GM12878 (cell line): ENCODE measurements around the gene TRMO. TPM values are rescaled to one million over a fixed set of nuclear protein-coding genes. Genes with fewer than 3 reads are reported as not detected.
A peak's percentile ranks its signal among the peaks of the same experiment; 100 is the strongest.
"Not testable (repeated sequence)": the region's sequence is repeated elsewhere in the genome, so short reads cannot be mapped to it uniquely, and the experiment has no call there.

Source experiments
- ATAC-seq: fragments of 200-7000 bp; cut with Tn5 transposase; 3 replicates; pipeline ENCODE4 v1.9.1; 2020; ENCODE audit warnings: mild to moderate bottlenecking, moderate library complexity
- BruUV-seq: library from RNA; stranded (reverse); fragments of 400-500 nt; replicated peaks from 2 replicates; lab custom pipeline; 2021; lab: Mats Ljungman, UMichigan
- CTCF ChIA-PET: fragments of 300-600 bp; sonication (Branson Sonifier 250); formaldehyde crosslinking; extraction: SDS; loops from one replicate; lab custom pipeline; 2021; ENCODE audit warnings: inconsistent platforms; lab: Yijun Ruan, JAX
- POLR2A ChIA-PET: fragments of 350-600 bp; formaldehyde crosslinking; extraction: SDS; loops from one replicate; lab custom pipeline; 2021; ENCODE audit warnings: inconsistent platforms; lab: Charles Lee
- RAD21 ChIA-PET: fragments of 300-600 bp; sonication (Branson Sonifier 250); formaldehyde crosslinking; loops from one replicate; lab custom pipeline; 2023; ENCODE audit warnings: antibody characterized with exemption; ENCODE audit not compliant: unreplicated experiment; lab: Charles Lee
- SMC1A ChIA-PET: fragments of 300-600 bp; sonication (Branson Sonifier 250); formaldehyde crosslinking; loops from one replicate; lab custom pipeline; 2023; ENCODE audit not compliant: unreplicated experiment, uncharacterized antibody; lab: Charles Lee
- DNase-seq: peaks from one replicate; pipeline ENCODE4 v3.0.0-alpha.2; 2011; ENCODE audit warnings: low read depth, low spot score
- FAIRE-seq: peaks from 3 replicates; lab custom pipeline; 2011; peaks lifted over from hg19 to GRCh38; lab: Jason Lieb, UNC
- H2AFZ ChIP-seq: 2 replicates; pipeline ENCODE4 v1.6.0; 2011; ENCODE audit warnings: low read depth, low read length, control low read depth; ENCODE audit not compliant: control insufficient read depth
- H3K27ac ChIP-seq: 2 replicates; pipeline ENCODE4 v1.5.1; 2011; ENCODE audit warnings: control low read depth; ENCODE audit not compliant: control insufficient read depth, insufficient read depth
- H3K27me3 ChIP-seq, 2 experiments: replicated peaks in 1 of 2; 2 replicates each; pipeline versions ENCODE4 v1.6.0 to v1.6.1; 2011; ENCODE audit warnings: low read length in 1 of 2; ENCODE audit not compliant: control insufficient read depth in 2 of 2, insufficient read depth in 2 of 2
- H3K36me3 ChIP-seq, 2 experiments: 2 replicates each; pipeline ENCODE4 v1.5.1; 2011; ENCODE audit warnings: low read length in 1 of 2; ENCODE audit not compliant: control insufficient read depth in 2 of 2, insufficient read depth in 2 of 2
- H3K4me1 ChIP-seq: 2 replicates; pipeline ENCODE4 v1.6.1; 2011; ENCODE audit warnings: mild to moderate bottlenecking, low read length, moderate library complexity, mixed read lengths; ENCODE audit not compliant: control insufficient read depth, insufficient read depth
- H3K4me2 ChIP-seq: 2 replicates; pipeline ENCODE4 v1.6.0; 2011; ENCODE audit warnings: control low read depth; ENCODE audit not compliant: control insufficient read depth, insufficient read depth
- H3K4me3 ChIP-seq: fragments of 200-600 bp; sonication (generic); 2 replicates; pipeline ENCODE4 v1.5.1; 2016
- H3K79me2 ChIP-seq: 2 replicates; pipeline ENCODE4 v1.6.0; 2011; ENCODE audit warnings: low read length; ENCODE audit not compliant: control insufficient read depth, insufficient read depth
- H3K9ac ChIP-seq: 2 replicates; pipeline ENCODE4 v1.8.0; 2011; ENCODE audit warnings: low read length, control low read depth, mixed read lengths; ENCODE audit not compliant: control insufficient read depth, insufficient read depth
- H3K9me3 ChIP-seq: replicated peaks from 3 replicates; pipeline ENCODE4 v1.5.1; 2011; ENCODE audit warnings: mild to moderate bottlenecking, low read length; ENCODE audit not compliant: control insufficient read depth, insufficient read depth
- H4K20me1 ChIP-seq: 2 replicates; pipeline ENCODE4 v1.6.0; 2011; ENCODE audit not compliant: control insufficient read depth, insufficient read depth
- ATF7 ChIP-seq: fragments of 450-650 bp; IDR thresholded peaks from 2 replicates; pipeline ENCODE4 v1.6.1; 2016; ENCODE audit warnings: low read depth, mild to moderate bottlenecking
- YY1 ChIP-seq: IDR thresholded peaks from 2 replicates; pipeline ENCODE4 v1.6.1; 2011; ENCODE audit warnings: low read depth, mild to moderate bottlenecking, low read length
- WGBS: methylation state at CpG from one replicate; pipeline ENCODE4 v1.1.6; 2016; ENCODE audit warnings: low lambda C conversion rate; ENCODE audit not compliant: insufficient replicate concordance, insufficient coverage; ENCODE audit errors: missing lambda C conversion rate; 5-methylcytosine and 5-hydroxymethylcytosine counted together
- in situ Hi-C: fragments of 300-500 bp; cut with MboI; formaldehyde crosslinking; loops from 9 replicates; pipeline ENCODE4 v1.14.3; 2018; ENCODE audit warnings: mixed read lengths
- intact Hi-C: fragments of 100-400 bp; cut with micrococcal nuclease; formaldehyde crosslinking; loops from one replicate; pipeline ENCODE4 v1.14.2; 2022; ENCODE audit not compliant: unreplicated experiment
- polyA plus RNA-seq, 11 experiments: library from polyadenylated mRNA; depleted of rRNA in 4 of 11; unstranded in 6 of 11; stranded (reverse) in 5 of 11; fragments of >200 nt; fragmentation: Nextera tagmentation in 4 of 11; fragmentation: Illumina TruSeq in 1 of 11; extraction: Ambion mirVana in 4 of 11; extraction: Trizol in 1 of 11; gene quantifications; 1 replicate in 1 of 11; 2 replicates in 10 of 11; pipeline versions ENCODE4 v1.2.1 to v1.2.3, GENCODE V29; 2011 to 2016; ENCODE audit warnings: inconsistent platforms in 2 of 11, missing spikeins in 2 of 11, low read depth in 1 of 11
- total RNA-seq, 4 experiments: library from RNA; depleted of rRNA in 3 of 4; stranded (reverse); fragments of >200 nt in 3 of 4; fragmentation: Illumina TruSeq in 1 of 4; extraction: Trizol in 1 of 4; gene quantifications; 2 replicates each; pipeline versions ENCODE4 v1.2.1 to v1.2.3, GENCODE V29; 2013 to 2021

TRMO gene
- total and polyA plus RNA-seq, 10 of the 15 experiments (the other 5 are each of a cell fraction or from before 2014, with no cell fraction given) = 5.8 to 23.6 (median 15.3) TPM

- H3K27me3 ChIP-seq, SMC1A ChIA-PET, H3K4me1 ChIP-seq, POLR2A ChIA-PET, intact Hi-C loops, H3K27ac ChIP-seq, H4K20me1 ChIP-seq, RAD21 ChIA-PET, FAIRE-seq, H3K9me3 ChIP-seq, BruUV-seq, in situ Hi-C loops, H3K9ac ChIP-seq, H3K4me3 ChIP-seq, DNase-seq, H3K36me3 ChIP-seq, H3K79me2 ChIP-seq: not testable (repeated sequence)
- Histone ChIP-seq H3K4me2 (peak overlapping the region; percentile 22; the same call in 1 of the 2 replicates), H2AFZ (peak overlapping the region; percentile 68)
- peak; percentile 88 for ATAC-seq
- CTCF ChIA-PET = interaction anchor here (0.6 to 2.2 kb wide), 3 partner anchors 11 to 49 kb away, joined by 3 to 8 read pairs (median 3); partner anchors contain the start of gene TRMO
- TF ChIP-seq YY1 = peak; percentile 57
- 0% methylated on average over 5 of the region's 5 CpGs for WGBS
Observed at GRCh38 chr9:97950873-97951272, 28.6 kb upstream of the TRMO start.

DNA sequence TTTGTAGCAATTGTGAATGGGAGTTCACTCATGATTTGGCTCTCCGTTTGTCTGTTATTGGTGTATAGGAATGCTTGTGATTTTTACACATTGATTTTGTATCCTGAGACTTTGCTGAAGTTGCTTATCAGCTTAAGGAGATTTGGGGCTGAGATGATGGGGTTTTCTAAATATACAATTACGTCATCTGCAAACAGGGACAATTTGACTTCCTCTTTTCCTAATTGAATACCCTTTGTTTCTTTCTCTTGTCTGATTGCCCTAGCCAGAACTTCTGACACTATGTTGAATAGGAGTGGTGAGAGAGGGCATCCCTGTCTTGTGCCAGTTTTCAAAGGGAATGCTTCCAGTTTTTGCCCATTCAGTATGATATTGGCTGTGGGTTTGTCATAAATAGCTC is 24.8 kb upstream of the TRMO start:
- not testable (repeated sequence) for FAIRE-seq

DNA sequence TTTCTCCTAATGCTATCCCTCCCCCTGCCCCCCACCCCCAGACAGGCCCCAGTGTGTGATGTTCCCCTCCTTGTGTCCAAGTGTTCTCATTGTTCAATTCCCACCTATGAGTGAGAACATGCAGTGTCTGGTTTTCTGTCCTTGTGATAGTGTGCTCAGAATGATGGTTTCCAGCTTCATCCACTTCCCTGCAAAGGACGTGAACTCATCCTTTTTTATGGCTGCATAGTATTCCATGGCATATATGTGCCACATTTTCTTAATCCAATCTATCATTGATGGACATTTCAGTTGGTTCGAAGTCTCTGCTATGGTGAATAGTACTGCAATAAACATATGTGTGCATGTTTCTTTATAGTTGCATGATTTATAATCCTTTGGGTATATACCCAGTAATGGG is 23.2 kb upstream of the TRMO start:
- H3K27me3 ChIP-seq, RAD21 ChIA-PET, DNase-seq, H3K9me3 ChIP-seq, H2AFZ ChIP-seq, H3K36me3 ChIP-seq, H3K4me1 ChIP-seq, H3K4me3 ChIP-seq, BruUV-seq, H3K79me2 ChIP-seq, H3K4me2 ChIP-seq, POLR2A ChIA-PET, intact Hi-C loops, ATAC-seq, in situ Hi-C loops, H3K9ac ChIP-seq, H4K20me1 ChIP-seq, H3K27ac ChIP-seq, FAIRE-seq, SMC1A ChIA-PET: not testable (repeated sequence)
- 4% methylated on average over 2 of the region's 2 CpGs for WGBS
- CTCF ChIA-PET = interaction anchor here (1.7 kb wide), 1 partner anchor 22 kb away, joined by 11 read pairs; no protein-coding TSS in a partner anchor

More for the DNA sequence above, 24.8 kb upstream of the TRMO start:
- H3K4me2 ChIP-seq, H3K27ac ChIP-seq, H3K9ac ChIP-seq, H3K4me3 ChIP-seq, ATAC-seq, H3K27me3 ChIP-seq, CTCF ChIA-PET, H2AFZ ChIP-seq, H3K9me3 ChIP-seq, BruUV-seq, RAD21 ChIA-PET, H3K4me1 ChIP-seq, SMC1A ChIA-PET, in situ Hi-C loops, intact Hi-C loops, H3K36me3 ChIP-seq, DNase-seq, H4K20me1 ChIP-seq, POLR2A ChIA-PET, H3K79me2 ChIP-seq: not testable (repeated sequence)
- peak; percentile 87 for TF ChIP-seq ATF7
- WGBS = 0% methylated on average over 2 of the region's 2 CpGs
